Measurements from ENCODE around the gene C17orf75. TPM values are rescaled to one million over a fixed set of nuclear protein-coding genes. Genes with fewer than 3 reads are reported as not detected.

C17orf75 gene
- total and polyA plus RNA-seq, 2 experiments from 2014 or later: 11.1 to 14.7 TPM

GRCh38 chr17:32289471-32290070 is 52.4 kb downstream of the C17orf75 start:
- H3K36me3 ChIP-seq (ENCODE audit: low read depth): no peaks in the 10 kb centered on the region
- WGBS, 2 experiments (ENCODE audit: low coverage in 1 of 2, low lambda C conversion rate in 2 of 2, missing lambda C conversion rate in 2 of 2): 78 to 81% methylated on average over 9 of the region's 9 CpGs
- H3K27ac ChIP-seq: no peak overlapping the region
- H3K9me3 ChIP-seq (ENCODE audit: low read depth): no peaks in the 10 kb centered on the region
- no peaks in the 10 kb centered on the region for H3K79me2 ChIP-seq (ENCODE audit: insufficient read depth)
- H3K9ac ChIP-seq: no peak overlapping the region
- no peak overlapping the region for H2AFZ ChIP-seq
- no peaks in the 10 kb centered on the region for H3F3A ChIP-seq (ENCODE audit: insufficient read depth)
- H3K4me1 ChIP-seq (ENCODE audit: insufficient read depth): no peaks in the 10 kb centered on the region
- no peaks in the 10 kb centered on the region for H4K20me1 ChIP-seq (ENCODE audit: insufficient read depth)
- no peak overlapping the region for H3K4me3 ChIP-seq
- no peaks in the 10 kb centered on the region for H3K9me2 ChIP-seq (ENCODE audit: insufficient read depth)
- no peak for TF ChIP-seq EZH2 (IDR thresholded peaks at IDR 0.05; ENCODE audit: insufficient read depth, poor library complexity, severe bottlenecking)
- no peak for TF ChIP-seq EZH2phosphoT487 (IDR thresholded peaks at IDR 0.05; ENCODE audit: insufficient read depth, low read depth)
- H3K4me2 ChIP-seq (ENCODE audit: unreplicated experiment): no peak overlapping the region
- H3K27me3 ChIP-seq (replicated peaks; ENCODE audit: insufficient read depth): no peaks in the 10 kb centered on the region
- in situ Hi-C loops (cut with MboI): no loop called here
- no peak for DNase-seq

GRCh38 chr17:32288615-32289014 is 53.4 kb downstream of the C17orf75 start:
- Histone ChIP-seq H3K27ac (no peak overlapping the region), H3K9ac (no peak overlapping the region), H4K20me1 (ENCODE audit: insufficient read depth) (no peaks in the 10 kb centered on the region), H3F3A (ENCODE audit: insufficient read depth) (no peaks in the 10 kb centered on the region; the same call in 1 of the 2 replicates), H3K4me3 (no peak overlapping the region), H3K4me2 (ENCODE audit: unreplicated experiment) (no peak overlapping the region), H3K36me3 (ENCODE audit: low read depth) (no peaks in the 10 kb centered on the region), H3K9me2 (ENCODE audit: insufficient read depth) (no peaks in the 10 kb centered on the region), H3K27me3 (replicated peaks; ENCODE audit: insufficient read depth) (no peaks in the 10 kb centered on the region), H2AFZ (no peak overlapping the region), H3K79me2 (ENCODE audit: insufficient read depth) (no peaks in the 10 kb centered on the region), H3K4me1 (ENCODE audit: insufficient read depth) (no peaks in the 10 kb centered on the region), H3K9me3 (ENCODE audit: low read depth) (no peaks in the 10 kb centered on the region)
- WGBS, 2 experiments (ENCODE audit: low coverage in 1 of 2, low lambda C conversion rate in 2 of 2, missing lambda C conversion rate in 2 of 2): 92 to 96% methylated on average over 11 of the region's 11 CpGs
- DNase-seq: no peak
- no peak for TF ChIP-seq EZH2 (IDR thresholded peaks at IDR 0.05; ENCODE audit: insufficient read depth, poor library complexity, severe bottlenecking)
- no peak for TF ChIP-seq EZH2phosphoT487 (IDR thresholded peaks at IDR 0.05; ENCODE audit: insufficient read depth, low read depth)
- in situ Hi-C loops (cut with MboI): no loop called here

GRCh38 chr17:32287804-32288511 is 54.0 kb downstream of the C17orf75 start:
- Histone ChIP-seq H3K79me2 (ENCODE audit: insufficient read depth) (no peaks in the 10 kb centered on the region), H4K20me1 (ENCODE audit: insufficient read depth) (no peaks in the 10 kb centered on the region), H3K27me3 (replicated peaks; ENCODE audit: insufficient read depth) (no peaks in the 10 kb centered on the region), H3K36me3 (ENCODE audit: low read depth) (no peaks in the 10 kb centered on the region), H2AFZ (no peak overlapping the region), H3K4me3 (no peak overlapping the region), H3K9ac (no peak overlapping the region), H3K9me2 (ENCODE audit: insufficient read depth) (no peaks in the 10 kb centered on the region), H3K4me2 (ENCODE audit: unreplicated experiment) (no peak overlapping the region), H3F3A (ENCODE audit: insufficient read depth) (no peaks in the 10 kb centered on the region; the same call in 1 of the 2 replicates), H3K9me3 (ENCODE audit: low read depth) (no peaks in the 10 kb centered on the region), H3K4me1 (ENCODE audit: insufficient read depth) (no peaks in the 10 kb centered on the region), H3K27ac (no peak overlapping the region)
- in situ Hi-C loops (cut with MboI): no loop called here
- 78 to 84% methylated on average over 9 to 10 of the region's 10 CpGs for WGBS, 2 experiments (ENCODE audit: low coverage in 1 of 2, low lambda C conversion rate in 2 of 2, missing lambda C conversion rate in 2 of 2)
- TF ChIP-seq EZH2phosphoT487 (IDR thresholded peaks at IDR 0.05; ENCODE audit: insufficient read depth, low read depth) (no peak), EZH2 (IDR thresholded peaks at IDR 0.05; ENCODE audit: insufficient read depth, poor library complexity, severe bottlenecking) (no peak)
- DNase-seq: no peak

- H3K36me3 ChIP-seq (ENCODE audit: low read depth): no peaks in the 10 kb centered on the region
- no peaks in the 10 kb centered on the region; the same call in 1 of the 2 replicates for H3F3A ChIP-seq (ENCODE audit: insufficient read depth)
- no peak overlapping the region for H3K4me3 ChIP-seq
- H4K20me1 ChIP-seq (ENCODE audit: insufficient read depth): no peaks in the 10 kb centered on the region
- WGBS, 2 experiments (ENCODE audit: low coverage in 1 of 2, low lambda C conversion rate in 2 of 2, missing lambda C conversion rate in 2 of 2): 91 to 94% methylated on average over 5 of the region's 5 CpGs
- H3K9me3 ChIP-seq (ENCODE audit: low read depth): no peaks in the 10 kb centered on the region
- no peaks in the 10 kb centered on the region for H3K9me2 ChIP-seq (ENCODE audit: insufficient read depth)
- TF ChIP-seq EZH2phosphoT487 (IDR thresholded peaks at IDR 0.05; ENCODE audit: insufficient read depth, low read depth): no peak
- no peak for TF ChIP-seq EZH2 (IDR thresholded peaks at IDR 0.05; ENCODE audit: insufficient read depth, poor library complexity, severe bottlenecking)
- DNase-seq: no peak
- no peaks in the 10 kb centered on the region for H3K4me1 ChIP-seq (ENCODE audit: insufficient read depth)
- no peak overlapping the region for H3K9ac ChIP-seq
- H3K4me2 ChIP-seq (ENCODE audit: unreplicated experiment): no peak overlapping the region
- H3K27me3 ChIP-seq (replicated peaks; ENCODE audit: insufficient read depth): no peaks in the 10 kb centered on the region
- H3K79me2 ChIP-seq (ENCODE audit: insufficient read depth): no peaks in the 10 kb centered on the region
- in situ Hi-C loops (cut with MboI): no loop called here
- H2AFZ ChIP-seq: no peak overlapping the region
- no peak overlapping the region for H3K27ac ChIP-seq
These were observed 55.5 kb downstream of the C17orf75 start for GRCh38 chr17:32286518-32286900.
